Measurements from ENCODE around the gene TMEM8B. TPM values are rescaled to one million over a fixed set of nuclear protein-coding genes. Genes with fewer than 3 reads are reported as not detected.
A peak's percentile ranks its signal among the peaks of the same experiment; 100 is the strongest.

Gene TMEM8B
- total and polyA plus RNA-seq, 2 of the 8 experiments (the other 6 are each of a cell fraction or from before 2014, with no cell fraction given) = 7.5 to 10.4 TPM

DNA sequence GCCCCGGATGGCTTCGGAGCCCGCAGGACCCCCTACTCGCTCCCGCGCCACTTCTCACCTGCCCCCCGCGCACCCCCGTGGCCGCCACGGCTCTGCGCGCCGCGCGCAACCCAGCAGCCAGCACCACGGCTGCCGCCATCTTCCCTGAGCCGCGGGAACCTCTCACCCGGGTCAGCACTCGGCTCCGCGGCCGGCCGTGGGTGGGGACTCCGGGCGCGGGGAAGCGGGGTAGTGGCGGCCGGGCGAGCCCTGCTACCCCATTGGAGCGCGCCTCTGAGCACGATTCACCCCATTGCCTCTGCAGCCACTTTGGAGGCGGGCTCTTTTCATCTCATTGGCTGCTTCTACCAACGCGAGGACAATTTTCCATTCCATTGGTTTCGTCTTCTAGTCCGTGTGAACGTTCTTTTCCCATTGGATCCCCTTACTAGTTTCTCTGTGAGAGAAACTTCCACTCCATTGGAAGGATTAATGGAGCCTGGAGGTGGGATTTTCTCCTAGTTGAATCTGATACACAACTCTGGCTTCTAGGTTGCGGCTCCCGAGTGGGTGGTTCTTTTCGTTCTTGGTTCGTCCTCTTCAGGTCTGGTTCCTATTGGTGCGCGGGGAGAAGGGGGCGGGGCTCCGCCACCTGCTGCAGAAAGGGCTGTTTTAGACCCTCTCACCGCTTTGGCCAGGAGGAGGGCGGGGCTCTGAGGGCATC lies 14.0 kb upstream of the TMEM8B start, which contains the start of gene HINT2 (continued):
- no peak for TF ChIP-seq CHD7 (IDR thresholded peaks at IDR 0.05; ENCODE audit: insufficient replicate concordance, low read length)
- TF ChIP-seq EGR1 (IDR thresholded peaks at IDR 0.05; ENCODE audit: borderline replicate concordance, low read depth, low read length) = no peak
- TF ChIP-seq RFX5 (IDR thresholded peaks at IDR 0.05; ENCODE audit: borderline replicate concordance, low read depth, low read length) = no peak
- no peak for TF ChIP-seq EZH2 (IDR thresholded peaks at IDR 0.05; ENCODE audit: low read depth, low read length, severe bottlenecking)
- peak; percentile 71 for TF ChIP-seq YY1 (IDR thresholded peaks at IDR 0.05; ENCODE audit: low read depth, low read length)
- TF ChIP-seq CHD1 (IDR thresholded peaks at IDR 0.05; ENCODE audit: low read depth, low read length) = no peak
- TF ChIP-seq BACH1 (IDR thresholded peaks at IDR 0.05; ENCODE audit: low read length) = no peak; the same call in 1 of the 2 replicates
- TF ChIP-seq SRF (IDR thresholded peaks at IDR 0.05; ENCODE audit: low read depth, low read length) = no peak
- no peak for TF ChIP-seq ZNF274 (IDR thresholded peaks at IDR 0.05; ENCODE audit: borderline replicate concordance, extremely low read depth, low read length)
